Activated CD4-positive, alpha-beta T cell treated with anti-CD3 and anti-CD28 coated beads, Interleukin-2, Interleukin-4, amounts not matched to agents 100 ng/mL and 50 ng/mL, durations not matched to agents 16 hours and 8 hours (primary cell): ENCODE measurements around the gene LMTK2.

Experiments
- DNase-seq: peaks from one replicate; pipeline ENCODE4 v3.0.0-alpha.2; 2020; ENCODE audit warnings: low spot score

Gene LMTK2

GRCh38 chr7:98203261-98203963 is 96.8 kb downstream of the LMTK2 start:
- DNase-seq = no peak

- no peak for DNase-seq
These were observed 97.4 kb downstream of the LMTK2 start for GRCh38 chr7:98203964-98204605.

GRCh38 chr7:98204670-98205069 is 98.0 kb downstream of the LMTK2 start:
- no peak for DNase-seq

- DNase-seq = no peak
These were observed 98.6 kb downstream of the LMTK2 start for GRCh38 chr7:98205162-98205845.

- DNase-seq = no peak
These were observed 100.0 kb downstream of the LMTK2 start for GRCh38 chr7:98206451-98207330.

GRCh38 chr7:98209166-98209920 is 102.7 kb downstream of the LMTK2 start:
- DNase-seq = no peak

GRCh38 chr7:98210513-98211220 is 104.0 kb downstream of the LMTK2 start:
- DNase-seq = no peak

- no peak for DNase-seq
These were observed 104.6 kb downstream of the LMTK2 start, which contains the start of gene BHLHA15 for GRCh38 chr7:98211221-98211675. TSS of gene BHLHA15 (plus strand) at chr7:98211439. CDS start at chr7:98212310, 871 bp downstream.

GRCh38 chr7:98211676-98212531 is 105.2 kb downstream of the LMTK2 start:
- no peak for DNase-seq

- no peak for DNase-seq
These were observed 105.9 kb downstream of the LMTK2 start for GRCh38 chr7:98212532-98213041.

GRCh38 chr7:98213296-98213887 is 106.7 kb downstream of the LMTK2 start:
- DNase-seq = no peak

- DNase-seq = no peak
These were observed 107.5 kb downstream of the LMTK2 start for GRCh38 chr7:98213888-98214810.

GRCh38 chr7:98214811-98215321 is 108.2 kb downstream of the LMTK2 start:
- no peak for DNase-seq

GRCh38 chr7:98215561-98216495 is 109.2 kb downstream of the LMTK2 start:
- no peak for DNase-seq

GRCh38 chr7:98216941-98217622 is 110.4 kb downstream of the LMTK2 start:
- no peak for DNase-seq
